A673 (cell line): ENCODE results near the gene NRN1. TPM values are rescaled to one million over a fixed set of nuclear protein-coding genes. Genes with fewer than 3 reads are reported as not detected.
"Not testable (repeated sequence)": the region's sequence is repeated elsewhere in the genome, so short reads cannot be mapped to it uniquely, and the experiment has no call there.

ENCODE experiments used
- BruUV-seq: library from RNA; stranded (reverse); fragments of 400-500 nt; replicated peaks from 2 replicates; lab custom pipeline; 2021; lab: Mats Ljungman, UMichigan
- CTCF ChIA-PET: fragments of 300-600 bp; sonication (Branson Sonifier 250); formaldehyde crosslinking; loops from one replicate; lab custom pipeline; 2022; ENCODE audit warnings: antibody characterized with exemption; lab: Charles Lee
- POLR2A ChIA-PET: fragments of 300-600 bp; sonication (Branson Sonifier 250); formaldehyde crosslinking; loops from one replicate; lab custom pipeline; 2022; ENCODE audit warnings: antibody characterized with exemption; ENCODE audit not compliant: low non-redundant PET; lab: Charles Lee
- DNase-seq: peaks from one replicate; pipeline ENCODE4 v3.0.0-alpha.2; 2015; ENCODE audit warnings: low spot score
- H3K27ac ChIP-seq: fragments of 200-600 bp; sonication (generic); 2 replicates; pipeline ENCODE4 v1.5.1; 2016; ENCODE audit warnings: mixed run types, low read depth, mild to moderate bottlenecking, mixed read lengths, antibody characterized with exemption, low read length; ENCODE audit not compliant: poor library complexity, severe bottlenecking
- H3K27me3 ChIP-seq: fragments of 200-600 bp; sonication (generic); replicated peaks from 2 replicates; pipeline ENCODE4 v1.6.1; 2017; ENCODE audit warnings: mixed run types, low read depth, mild to moderate bottlenecking, mixed read lengths, antibody characterized with exemption, low read length; ENCODE audit not compliant: insufficient read depth, poor library complexity
- H3K36me3 ChIP-seq: fragments of 200-600 bp; sonication (generic); 2 replicates; pipeline ENCODE4 v1.6.1; 2016; ENCODE audit warnings: mixed run types, mild to moderate bottlenecking, mixed read lengths, antibody characterized with exemption, low read length; ENCODE audit not compliant: insufficient read depth, poor library complexity, severe bottlenecking
- H3K4me1 ChIP-seq: fragments of 200-600 bp; sonication (generic); 2 replicates; pipeline ENCODE4 v1.6.1; 2017; ENCODE audit warnings: mixed run types, mild to moderate bottlenecking, mixed read lengths, antibody characterized with exemption, low read length; ENCODE audit not compliant: insufficient read depth, poor library complexity, severe bottlenecking
- H3K4me3 ChIP-seq: fragments of 200-600 bp; sonication (generic); 2 replicates; pipeline ENCODE4 v1.5.1; 2016; ENCODE audit warnings: low read depth, mixed run types, mild to moderate bottlenecking, mixed read lengths, low read length; ENCODE audit not compliant: poor library complexity, severe bottlenecking
- H3K9me3 ChIP-seq: fragments of 200-600 bp; sonication (generic); 2 replicates; pipeline ENCODE4 v1.6.1; 2016; ENCODE audit warnings: mixed run types, low read depth, mild to moderate bottlenecking, mixed read lengths, antibody characterized with exemption, low read length; ENCODE audit not compliant: poor library complexity, severe bottlenecking
- CTCF ChIP-seq: fragments of 300-800, 200-600 bp; sonication (generic); conservative IDR thresholded peaks from 2 replicates; pipeline ENCODE4 v1.5.1; 2017; ENCODE audit warnings: low read depth, mild to moderate bottlenecking, antibody characterized with exemption, low read length, moderate library complexity, mixed read lengths
- EZH2 ChIP-seq: fragments of 200-600 bp; sonication (generic); IDR thresholded peaks from 2 replicates; pipeline ENCODE4 v1.6.1; 2017; ENCODE audit warnings: borderline replicate concordance, low read depth, mild to moderate bottlenecking, mixed read lengths, antibody characterized with exemption, low read length; ENCODE audit not compliant: poor library complexity, severe bottlenecking
- intact Hi-C: fragments of 100-400 bp; cut with micrococcal nuclease; formaldehyde crosslinking; loops from one replicate; pipeline ENCODE4 v1.10.0; 2022; ENCODE audit not compliant: unreplicated experiment
- total RNA-seq: library from RNA; stranded (reverse); gene quantifications from 2 replicates; pipeline ENCODE4 v1.2.3, GENCODE V29; 2021

The NRN1 gene
- total RNA-seq, 1 experiment from 2014 or later: 37.0 TPM

- ChIA-PET CTCF (no interaction called here), POLR2A (no interaction called here)
- H3K36me3 ChIP-seq: no peaks in the 10 kb centered on the region
- intact Hi-C loops: no loop called here
- DNase-seq: no peak
- H3K9me3 ChIP-seq: no peaks in the 10 kb centered on the region
- no peak overlapping the region for H3K27ac ChIP-seq
- TF ChIP-seq CTCF (no peak), EZH2 (no peak)
- no peaks in the 10 kb centered on the region for H3K27me3 ChIP-seq
- no peaks in the 10 kb centered on the region for H3K4me1 ChIP-seq
- BruUV-seq: no TSS peak
- no peak overlapping the region for H3K4me3 ChIP-seq
These were observed 19.9 kb upstream of the NRN1 start for GRCh38 chr6:6026513-6027205.

DNA sequence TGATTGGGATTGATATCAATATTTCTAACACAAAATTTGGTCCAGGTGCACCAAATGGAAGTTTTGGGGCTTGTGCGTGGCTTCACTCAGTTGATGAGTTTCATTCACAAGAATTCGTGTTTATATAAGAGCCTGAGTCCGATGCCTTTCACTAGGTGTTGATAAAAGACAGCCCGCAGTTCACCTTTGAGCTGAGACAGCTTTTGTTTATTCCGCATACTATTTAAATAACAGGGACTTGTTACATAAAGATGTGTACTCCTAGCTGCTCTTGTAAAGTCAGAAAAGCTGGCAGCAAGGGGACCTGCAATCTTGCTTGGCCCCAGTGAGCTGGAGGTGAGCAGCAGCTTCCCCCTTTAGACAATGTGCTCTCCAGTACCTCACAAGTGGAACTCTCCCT is 19.0 kb upstream of the NRN1 start:
- CTCF ChIA-PET: no interaction called here
- Histone ChIP-seq H3K36me3 (no peaks in the 10 kb centered on the region), H3K27ac (no peak overlapping the region), H3K27me3 (no peaks in the 10 kb centered on the region), H3K4me3 (no peak overlapping the region), H3K4me1 (no peaks in the 10 kb centered on the region), H3K9me3 (no peaks in the 10 kb centered on the region)
- no peak for DNase-seq
- no TSS peak for BruUV-seq
- POLR2A ChIA-PET: no interaction called here
- TF ChIP-seq EZH2: no peak
- TF ChIP-seq CTCF: no peak
- intact Hi-C loops: no loop called here

- no peaks in the 10 kb centered on the region for H3K9me3 ChIP-seq
- intact Hi-C loops: no loop called here
- POLR2A ChIA-PET: no interaction called here
These were observed 17.5 kb upstream of the NRN1 start for GRCh38 chr6:6024220-6024619.

GRCh38 chr6:6022841-6023240 is 16.1 kb upstream of the NRN1 start:
- H3K27me3 ChIP-seq, intact Hi-C loops, H3K27ac ChIP-seq, CTCF ChIA-PET, BruUV-seq, H3K9me3 ChIP-seq, POLR2A ChIA-PET, H3K36me3 ChIP-seq, DNase-seq, H3K4me1 ChIP-seq, H3K4me3 ChIP-seq: not testable (repeated sequence)

More at GRCh38 chr6:6024220-6024619, 17.5 kb upstream of the NRN1 start:
- Histone ChIP-seq H3K27me3 (no peaks in the 10 kb centered on the region), H3K27ac (no peak overlapping the region), H3K4me1 (no peaks in the 10 kb centered on the region), H3K36me3 (no peaks in the 10 kb centered on the region), H3K4me3 (no peak overlapping the region)
- DNase-seq: no peak
- TF ChIP-seq CTCF (no peak), EZH2 (no peak)
- BruUV-seq: no TSS peak
- CTCF ChIA-PET: no interaction called here
